Mesodermal cell (in vitro differentiated cells): ENCODE data around the gene RAB11FIP5.

Source experiments
- H3K27ac ChIP-seq: 2 replicates; pipeline ENCODE4 v1.7.0; 2013; ENCODE audit warnings: mild to moderate bottlenecking, low read depth, low read length, moderate library complexity; ENCODE audit not compliant: severe bottlenecking
- H3K36me3 ChIP-seq: 2 replicates; pipeline ENCODE4 v1.7.1; 2013; ENCODE audit warnings: mild to moderate bottlenecking, low read length, moderate library complexity; ENCODE audit not compliant: control insufficient read depth, insufficient read depth
- H3K4me1 ChIP-seq: one replicate; pipeline ENCODE4 v1.7.1; 2013; ENCODE audit warnings: mild to moderate bottlenecking, low read length; ENCODE audit not compliant: insufficient read depth, control insufficient read depth, poor library complexity, severe bottlenecking
- H3K4me3 ChIP-seq: 2 replicates; pipeline ENCODE4 v1.7.0; 2013; ENCODE audit warnings: low read length, control low read depth, mild to moderate bottlenecking; ENCODE audit not compliant: insufficient read depth, poor library complexity, severe bottlenecking; ENCODE audit errors: extremely low read depth
- H3K9me3 ChIP-seq: 2 replicates; pipeline ENCODE4 v1.7.1; 2013; ENCODE audit warnings: mild to moderate bottlenecking, low read length, moderate library complexity; ENCODE audit not compliant: control insufficient read depth
- WGBS, 2 experiments: methylation state at CpG; one replicate each; pipeline ENCODE4 v1.1.5; 2013; ENCODE audit warnings: missing lambda C conversion rate in 2 of 2; ENCODE audit not compliant: insufficient coverage in 2 of 2; 5-methylcytosine and 5-hydroxymethylcytosine counted together

Gene RAB11FIP5

DNA sequence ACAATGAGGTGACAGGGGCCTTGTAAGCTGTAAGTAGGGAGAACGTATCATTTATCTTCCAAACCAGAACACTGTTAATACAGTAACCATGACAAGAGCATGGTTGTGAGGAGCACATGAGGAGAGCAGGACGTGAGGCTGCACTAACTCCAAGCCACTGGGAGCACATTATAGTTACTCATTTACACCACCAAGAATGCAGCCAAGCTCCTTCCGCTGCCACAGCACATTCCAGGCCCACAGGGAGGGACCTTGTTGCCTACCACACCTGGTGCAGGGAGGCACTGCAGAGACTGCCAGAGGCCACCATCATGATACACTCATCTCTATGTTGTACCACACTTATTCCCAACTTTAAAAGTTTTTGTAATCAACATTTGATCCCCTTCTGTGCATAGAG, 27.8 kb downstream of the RAB11FIP5 start:
- Histone ChIP-seq H3K36me3 (peaks cover 52% of the 10 kb centered on the region), H3K4me1 (peaks cover 21% of the 10 kb centered on the region), H3K4me3 (no peak overlapping the region), H3K27ac (no peak overlapping the region), H3K9me3 (no peaks in the 10 kb centered on the region)
- WGBS, 2 experiments, result 92 to 100% methylated on average over 2 of the region's 3 CpGs

- Histone ChIP-seq H3K4me3 (no peak overlapping the region), H3K36me3 (peaks cover 60% of the 10 kb centered on the region), H3K9me3 (no peaks in the 10 kb centered on the region), H3K27ac (no peak overlapping the region), H3K4me1 (peaks cover 13% of the 10 kb centered on the region)
- WGBS, 2 experiments, result 90 to 96% methylated on average over 3 to 6 of the region's 7 CpGs
Observed at GRCh38 chr2:73083886-73084800, 28.6 kb downstream of the RAB11FIP5 start.

GRCh38 chr2:73082523-73083410, 30.0 kb downstream of the RAB11FIP5 start:
- Histone ChIP-seq H3K4me1 (no peaks in the 10 kb centered on the region), H3K27ac (no peak overlapping the region), H3K4me3 (no peak overlapping the region), H3K9me3 (no peaks in the 10 kb centered on the region), H3K36me3 (peaks cover 57% of the 10 kb centered on the region)
- WGBS, 2 experiments, result 91 to 93% methylated on average over 12 to 13 of the region's 13 CpGs

DNA sequence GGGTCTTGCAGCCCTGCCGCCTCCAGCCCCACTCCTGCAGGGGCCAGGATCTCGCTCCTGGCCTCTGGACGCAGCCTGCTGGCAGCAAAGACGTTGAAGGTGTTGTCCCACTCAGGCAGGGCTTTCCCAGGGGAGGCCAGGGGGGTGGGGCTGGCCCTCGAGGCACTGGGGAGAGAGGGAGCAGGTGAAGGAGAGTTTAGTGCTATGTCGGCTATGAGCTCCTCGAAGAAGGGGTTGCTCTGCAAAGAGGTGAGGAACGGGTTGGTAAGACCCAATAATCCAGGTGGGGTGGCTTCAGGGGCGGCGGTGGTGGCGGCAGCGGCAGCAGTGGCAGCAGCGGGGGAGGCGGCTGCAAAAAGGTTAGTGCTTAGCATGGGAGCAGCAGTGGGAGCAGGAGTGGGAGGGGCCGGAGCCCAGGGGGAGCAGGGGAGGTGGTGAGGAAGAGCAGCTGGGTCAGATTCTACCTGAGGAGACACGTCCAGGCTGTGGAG, 31.5 kb downstream of the RAB11FIP5 start:
- no peak overlapping the region for H3K4me3 ChIP-seq
- WGBS, 2 experiments, result 55 to 65% methylated on average over 12 to 16 of the region's 16 CpGs
- no peak overlapping the region for H3K27ac ChIP-seq
- H3K36me3 ChIP-seq, result peaks cover 56% of the 10 kb centered on the region
- H3K9me3 ChIP-seq, result no peaks in the 10 kb centered on the region
- H3K4me1 ChIP-seq, result no peaks in the 10 kb centered on the region

DNA sequence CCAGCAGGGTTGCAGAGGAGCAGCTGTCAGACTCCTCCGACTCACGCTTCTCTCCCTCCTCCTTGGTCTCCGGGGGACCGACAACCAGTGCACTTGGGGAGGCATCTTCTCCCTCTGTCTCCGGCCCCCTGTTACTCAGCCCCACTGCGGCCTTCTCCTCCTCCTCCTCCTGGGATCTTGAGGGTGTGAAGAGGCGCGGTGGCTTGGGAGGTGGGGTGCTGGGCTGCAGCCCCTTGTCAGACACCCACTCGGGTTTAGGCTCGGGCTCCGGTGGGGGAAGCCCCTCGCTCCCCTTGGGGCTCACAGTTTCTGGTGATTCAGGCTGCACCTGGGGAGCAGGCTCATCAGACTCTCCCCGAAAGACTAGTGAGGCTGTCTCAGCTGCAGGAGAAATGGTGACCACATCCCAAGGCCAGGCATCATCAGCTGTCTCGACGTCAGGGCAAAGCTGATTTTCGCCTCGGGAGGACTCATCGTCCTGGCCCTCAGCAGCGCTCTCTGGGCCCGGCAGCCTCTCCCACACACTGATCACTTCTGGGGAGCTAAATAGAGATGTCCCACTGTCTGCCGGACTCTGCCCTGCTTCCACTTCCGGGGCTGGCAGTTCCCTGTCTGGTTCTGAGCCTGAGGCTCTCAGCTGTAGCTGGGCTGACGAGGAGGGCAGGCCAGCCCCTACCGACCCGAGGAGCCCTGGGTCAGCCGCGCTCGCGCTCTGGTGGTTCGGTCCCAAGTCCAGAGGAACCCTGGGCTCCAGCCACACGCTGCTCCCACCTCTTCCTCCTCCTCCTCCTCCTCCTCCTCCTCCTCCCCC, 32.2 kb downstream of the RAB11FIP5 start:
- H3K4me3 ChIP-seq, result no peak overlapping the region
- no peaks in the 10 kb centered on the region for H3K9me3 ChIP-seq
- peaks cover 59% of the 10 kb centered on the region for H3K36me3 ChIP-seq
- no peaks in the 10 kb centered on the region for H3K4me1 ChIP-seq
- no peak overlapping the region for H3K27ac ChIP-seq
- 86 to 89% methylated on average over 17 to 24 of the region's 31 CpGs for WGBS, 2 experiments

DNA sequence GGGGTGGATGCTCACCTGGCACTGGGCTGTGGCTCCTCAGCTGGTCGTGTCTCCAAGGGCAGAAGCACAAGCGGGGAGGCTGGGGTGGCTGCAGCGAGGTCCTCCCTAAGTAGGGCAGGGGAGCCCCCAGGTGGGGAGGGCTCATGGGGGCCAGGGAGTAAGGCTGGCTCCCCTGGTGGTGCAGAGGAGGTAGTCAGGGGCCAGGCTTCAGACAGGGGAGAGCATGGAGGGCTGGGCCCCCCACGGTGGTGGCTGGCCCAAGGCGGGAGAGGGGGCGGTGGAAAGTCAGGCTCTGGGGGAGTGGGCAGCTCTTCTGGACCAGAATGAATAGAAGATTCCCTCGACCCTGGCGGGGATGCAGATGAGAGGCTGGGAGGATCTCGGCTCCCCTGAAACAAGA, 33.1 kb downstream of the RAB11FIP5 start:
- WGBS, 2 experiments, result 86 to 91% methylated on average over 6 to 7 of the region's 9 CpGs
- Histone ChIP-seq H3K27ac (no peak overlapping the region), H3K4me3 (no peak overlapping the region)

GRCh38 chr2:73078457-73079411, 34.0 kb downstream of the RAB11FIP5 start:
- H3K4me3 ChIP-seq, result no peak overlapping the region
- H3K36me3 ChIP-seq, result peaks cover 47% of the 10 kb centered on the region
- H3K27ac ChIP-seq, result no peak overlapping the region
- no peaks in the 10 kb centered on the region for H3K4me1 ChIP-seq
- 84 to 94% methylated on average over 7 to 8 of the region's 13 CpGs for WGBS, 2 experiments
- no peaks in the 10 kb centered on the region for H3K9me3 ChIP-seq

More for the DNA sequence above, 33.1 kb downstream of the RAB11FIP5 start:
- H3K4me1 ChIP-seq, result no peaks in the 10 kb centered on the region
- no peaks in the 10 kb centered on the region for H3K9me3 ChIP-seq
- peaks cover 54% of the 10 kb centered on the region for H3K36me3 ChIP-seq

GRCh38 chr2:73077424-73077795, 35.3 kb downstream of the RAB11FIP5 start:
- H3K4me1 ChIP-seq, result no peaks in the 10 kb centered on the region
- H3K9me3 ChIP-seq, result no peaks in the 10 kb centered on the region
- 88 to 89% methylated on average over 1 of the region's 1 CpG for WGBS, 2 experiments

GRCh38 chr2:73076701-73077423, 35.9 kb downstream of the RAB11FIP5 start:
- Histone ChIP-seq H3K4me1 (peaks cover 3% of the 10 kb centered on the region), H3K9me3 (no peaks in the 10 kb centered on the region), H3K27ac (no peak overlapping the region), H3K36me3 (peaks cover 48% of the 10 kb centered on the region), H3K4me3 (no peak overlapping the region)
- WGBS, 2 experiments, result 94 to 95% methylated on average over 7 to 8 of the region's 8 CpGs

More at GRCh38 chr2:73077424-73077795, 35.3 kb downstream of the RAB11FIP5 start:
- peaks cover 53% of the 10 kb centered on the region for H3K36me3 ChIP-seq
- no peak overlapping the region for H3K27ac ChIP-seq
- no peak overlapping the region for H3K4me3 ChIP-seq
